Transverse colon (tissue), 4 donors: ENCODE measurements around the gene FAM171A1. TPM values are rescaled to one million over a fixed set of nuclear protein-coding genes. Genes with fewer than 3 reads are reported as not detected.

ENCODE experiments used
- DNase-seq: peaks from one replicate; pipeline ENCODE4 v3.0.0-alpha.2; 2019
- H3K27ac ChIP-seq, 4 donors: fragments of 200-600 bp; sonication (generic); 2 replicates each; pipeline ENCODE4 v1.5.1; 2016 to 2018; ENCODE audit warnings: inconsistent platforms in 4 of 4
- H3K27me3 ChIP-seq: fragments of 200-600 bp; sonication (generic); 2 replicates; pipeline ENCODE4 v1.5.1; 2017; ENCODE audit warnings: inconsistent platforms
- H3K36me3 ChIP-seq, 4 donors: fragments of 200-600 bp; sonication (generic); 2 replicates each; pipeline ENCODE4 v1.5.1; 2017 to 2019; ENCODE audit warnings: inconsistent platforms in 4 of 4
- H3K4me1 ChIP-seq, 4 donors: fragments of 200-600 bp; sonication (generic); 2 replicates each; pipeline ENCODE4 v1.5.1; 2017 to 2020; ENCODE audit warnings: inconsistent platforms in 4 of 4
- H3K4me3 ChIP-seq, 4 donors: fragments of 200-600 bp; sonication (generic); 1 replicate in 1 of 4; 2 replicates in 3 of 4; pipeline versions ENCODE4 v1.5.1 to v1.6.1; 2017 to 2019; ENCODE audit warnings: inconsistent platforms in 4 of 4
- H3K9me3 ChIP-seq, 2 donors: fragments of 200-600 bp; sonication (generic); 2 replicates each; pipeline ENCODE4 v1.5.1; 2017 to 2019; ENCODE audit warnings: inconsistent platforms in 2 of 2
- CTCF ChIP-seq, 5 experiments: fragments of 200-600 bp in 3 of 5; fragments of 450-650 bp in 2 of 5; sonication (generic) in 3 of 5; IDR thresholded peaks; 1 replicate in 2 of 5; 2 replicates in 3 of 5; pipeline ENCODE4 v1.5.1; 2016 to 2017; ENCODE audit warnings: antibody characterized with exemption in 5 of 5, inconsistent platforms in 3 of 5, mild to moderate bottlenecking in 2 of 5, moderate library complexity in 1 of 5
- EP300 ChIP-seq: sonication (generic); formaldehyde crosslinking; IDR thresholded peaks from one replicate; pipeline ENCODE4 v1.6.1; 2017; ENCODE audit warnings: antibody characterized with exemption, low read depth
- POLR2A ChIP-seq: fragments of 450-650 bp; IDR thresholded peaks from one replicate; pipeline ENCODE4 v1.6.1; 2016; ENCODE audit warnings: antibody characterized with exemption, mild to moderate bottlenecking, moderate library complexity
- POLR2AphosphoS5 ChIP-seq, 3 donors: sonication (generic); formaldehyde crosslinking; IDR thresholded peaks; one replicate each; pipeline ENCODE4 v1.6.1; 2016; ENCODE audit warnings: antibody characterized with exemption in 3 of 3
- WGBS, 2 donors: methylation state at CpG; one replicate each; pipeline ENCODE4 v1.1.5; 2018; ENCODE audit warnings: low coverage in 1 of 2; 5-methylcytosine and 5-hydroxymethylcytosine counted together
- in situ Hi-C, 4 donors: fragments of 200-750 bp; cut with MboI; loops; one replicate each; pipeline versions ENCODE4 v1.15.0 to v1.15.1; 2017; ENCODE audit warnings: low sequenced_read_pairs in 3 of 4, low pct_ligation_motif_present in 1 of 4, low pct_unique_long_range_greater_than_20kb in 1 of 4
- intact Hi-C: fragments of 100-400 bp; cut with DNase I; formaldehyde crosslinking; loops from one replicate; pipeline ENCODE4 v1.15.1; 2023; ENCODE audit warnings: low total_unique reads
- total RNA-seq, 4 donors: library from RNA; depleted of rRNA; stranded (reverse); fragments of >200 nt; gene quantifications; one replicate each; pipeline ENCODE4 v1.1.0, GENCODE V29; 2016

Gene FAM171A1
- total RNA-seq, 4 donors from 2014 or later: 29.2 to 42.2 (median 38.2) TPM

GRCh38 chr10:15352201-15352600 lies 18.9 kb downstream of the FAM171A1 start:
- no peak overlapping the region for H3K27ac ChIP-seq
- peaks cover 12 to 43% (median 23%) of the 10 kb centered on the region in 4 donors for H3K4me1 ChIP-seq
- no peaks in the 10 kb centered on the region for H3K36me3 ChIP-seq
- H3K9me3 ChIP-seq: no peaks in the 10 kb centered on the region
- no peak overlapping the region for H3K4me3 ChIP-seq
- intact Hi-C loops: loop anchor here (5.0 kb wide), 1 partner anchor 1590 kb away; no protein-coding TSS in a partner anchor
- in situ Hi-C loops: loop anchor here in 1 of 4 donors (25.0 kb wide), 1 partner anchor 90 kb away; no protein-coding TSS in a partner anchor
- no peak for DNase-seq
- no peaks in the 10 kb centered on the region for H3K27me3 ChIP-seq
- WGBS, 2 donors: 69 to 75% methylated on average over 3 of the region's 3 CpGs
- TF ChIP-seq POLR2A (no peak), EP300 (no peak), POLR2AphosphoS5 (IDR thresholded peaks at IDR 0.05) (no peak), CTCF (IDR thresholded peaks at IDR 0.05) (no peak)

- TF ChIP-seq CTCF (IDR thresholded peaks at IDR 0.05) (no peak), POLR2A (no peak), EP300 (no peak), POLR2AphosphoS5 (IDR thresholded peaks at IDR 0.05) (no peak)
- WGBS, 2 donors: 73 to 77% methylated on average over 12 of the region's 12 CpGs
- in situ Hi-C loops (loop anchor here in 1 of 4 donors (25.0 kb wide), 1 partner anchor 89 kb away; no protein-coding TSS in a partner anchor), intact Hi-C loops (loop anchor here (5.0 kb wide), 1 partner anchor 1589 kb away; no protein-coding TSS in a partner anchor)
- Histone ChIP-seq H3K9me3 (no peaks in the 10 kb centered on the region), H3K36me3 (no peaks in the 10 kb centered on the region), H3K27me3 (no peaks in the 10 kb centered on the region), H3K4me1 (peaks cover 20 to 52% (median 32%) of the 10 kb centered on the region in 4 donors), H3K27ac (no peak overlapping the region), H3K4me3 (no peak overlapping the region)
- DNase-seq: no peak
These were observed 19.8 kb downstream of the FAM171A1 start for GRCh38 chr10:15351099-15351820.

GRCh38 chr10:15349112-15349511 lies 22.0 kb downstream of the FAM171A1 start:
- peak; percentile 60 for DNase-seq
- TF ChIP-seq POLR2A: peak; percentile 38
- TF ChIP-seq POLR2AphosphoS5 (IDR thresholded peaks at IDR 0.05): peak; percentile 55 to 77 (median 71)
- TF ChIP-seq CTCF (IDR thresholded peaks at IDR 0.05): no peak
- no peak for TF ChIP-seq EP300
- Histone ChIP-seq H3K4me1 (peaks cover 28 to 72% (median 37%) of the 10 kb centered on the region in 4 donors), H3K4me3 (peak overlapping the region in 3 of 4 donors; percentile 22 to 41 (median 23)), H3K27ac (peak overlapping the region; percentile 68 to 88 (median 84)), H3K9me3 (no peaks in the 10 kb centered on the region), H3K27me3 (no peaks in the 10 kb centered on the region), H3K36me3 (no peaks in the 10 kb centered on the region)
- in situ Hi-C loops: no loop called here
- 39 to 50% methylated on average over 5 of the region's 5 CpGs for WGBS, 2 donors
- intact Hi-C loops: no loop called here

GRCh38 chr10:15348579-15348978 lies 22.5 kb downstream of the FAM171A1 start:
- Histone ChIP-seq H3K36me3 (no peaks in the 10 kb centered on the region), H3K9me3 (no peaks in the 10 kb centered on the region), H3K4me3 (peak overlapping the region; percentile 10 to 41 (median 22)), H3K4me1 (peaks cover 28 to 69% (median 34%) of the 10 kb centered on the region in 4 donors), H3K27me3 (no peaks in the 10 kb centered on the region), H3K27ac (peak overlapping the region; percentile 68 to 88 (median 84))
- in situ Hi-C loops: no loop called here
- intact Hi-C loops: no loop called here
- WGBS, 2 donors: 1 to 28% methylated on average over 6 to 8 of the region's 8 CpGs
- DNase-seq: no peak
- TF ChIP-seq POLR2A (no peak), CTCF (IDR thresholded peaks at IDR 0.05) (no peak), POLR2AphosphoS5 (IDR thresholded peaks at IDR 0.05) (no peak), EP300 (no peak)
